Smooth muscle cell (in vitro differentiated cells): ENCODE measurements around the gene TBPL2. TPM values are rescaled to one million over a fixed set of nuclear protein-coding genes. Genes with fewer than 3 reads are reported as not detected.
A peak's percentile ranks its signal among the peaks of the same experiment; 100 is the strongest.

Experiments used
- DNase-seq: peaks from one replicate; lab custom pipeline; 2025; ENCODE audit not compliant: unreplicated experiment; lab: John Stamatoyannopoulos, UW
- H2AFZ ChIP-seq: fragments of 200-600 bp; sonication (generic); 2 replicates; pipeline ENCODE4 v1.6.0; 2016; ENCODE audit warnings: antibody characterized with exemption, low read depth, mild to moderate bottlenecking
- H3F3A ChIP-seq: fragments of 200-600 bp; sonication (generic); 2 replicates; pipeline ENCODE4 v1.6.0; 2017; ENCODE audit warnings: antibody characterized with exemption, low read depth
- H3K27ac ChIP-seq: fragments of 200-600 bp; sonication (generic); 2 replicates; pipeline ENCODE4 v1.5.1; 2016; ENCODE audit warnings: low read depth, mild to moderate bottlenecking
- H3K27me3 ChIP-seq: fragments of 200-600 bp; sonication (generic); 2 replicates; pipeline ENCODE4 v1.6.1; 2016; ENCODE audit warnings: low read depth, mild to moderate bottlenecking
- H3K36me3 ChIP-seq: fragments of 200-600 bp; sonication (generic); 2 replicates; pipeline ENCODE4 v1.5.1; 2016; ENCODE audit warnings: low read depth
- H3K4me1 ChIP-seq: fragments of 200-600 bp; sonication (generic); 2 replicates; pipeline ENCODE4 v1.5.1; 2016; ENCODE audit warnings: low read depth
- H3K4me2 ChIP-seq: fragments of 200-600 bp; sonication (generic); 2 replicates; pipeline ENCODE4 v1.6.0; 2016; ENCODE audit warnings: mild to moderate bottlenecking
- H3K4me3 ChIP-seq: fragments of 200-600 bp; sonication (generic); 2 replicates; pipeline ENCODE4 v1.5.1; 2016; ENCODE audit warnings: mild to moderate bottlenecking
- H3K79me2 ChIP-seq: fragments of 200-600 bp; sonication (generic); 2 replicates; pipeline ENCODE4 v1.6.0; 2016; ENCODE audit warnings: low read depth, mild to moderate bottlenecking
- H3K9ac ChIP-seq: fragments of 200-600 bp; sonication (generic); 2 replicates; pipeline ENCODE4 v1.6.0; 2016; ENCODE audit warnings: low read depth
- H3K9me3 ChIP-seq: fragments of 200-600 bp; sonication (generic); replicated peaks from 2 replicates; pipeline ENCODE4 v1.5.1; 2016; ENCODE audit warnings: low read depth
- H4K20me1 ChIP-seq: fragments of 200-600 bp; sonication (generic); 2 replicates; pipeline ENCODE4 v1.6.0; 2016; ENCODE audit warnings: low read depth
- WGBS: methylation state at CpG from one replicate; pipeline ENCODE4 v1.1.7; 2016; ENCODE audit warnings: low lambda C conversion rate; 5-methylcytosine and 5-hydroxymethylcytosine counted together
- polyA plus RNA-seq: library from polyadenylated mRNA; unstranded; fragments of >200 nt; fragmentation: Nextera tagmentation; extraction: Ambion mirVana; gene quantifications from 2 replicates; pipeline ENCODE4 v1.2.1, GENCODE V29; 2016
- total RNA-seq: library from RNA; depleted of rRNA; stranded (reverse); fragments of >200 nt; gene quantifications from 2 replicates; pipeline ENCODE4 v1.2.3, GENCODE V29; 2014
- TF ChIP-seq, protein P1 (sequence below): fragments of 200-600 bp; sonication (generic); IDR thresholded peaks from 2 replicates; pipeline ENCODE4 v1.5.1; 2017; ENCODE audit warnings: borderline replicate concordance, mild to moderate bottlenecking, antibody characterized with exemption; ENCODE audit not compliant: insufficient read depth, poor library complexity, severe bottlenecking

TBPL2 gene
- total and polyA plus RNA-seq, 2 experiments from 2014 or later: not detected

DNA sequence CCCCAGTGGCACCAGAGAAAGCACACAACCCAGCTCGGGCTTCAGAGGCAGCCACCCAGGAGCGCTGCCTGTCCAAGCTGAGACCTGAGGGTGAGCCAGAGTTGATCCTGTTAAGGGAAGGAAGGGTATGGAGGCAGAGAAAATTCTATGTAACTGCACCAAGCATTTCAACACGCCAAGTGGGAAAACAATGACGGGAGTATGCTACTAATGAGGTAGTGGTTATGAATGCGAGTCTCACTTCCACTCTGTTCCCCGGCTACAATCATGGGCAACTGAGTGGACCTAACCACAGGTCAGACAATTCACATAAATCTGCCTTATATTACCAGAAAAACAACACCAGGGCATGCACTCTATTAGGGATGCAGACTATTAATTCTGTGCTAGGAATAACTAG, 38.7 kb downstream of the TBPL2 start:
- peaks cover 44% of the 10 kb centered on the region for H3K79me2 ChIP-seq
- WGBS: 94% methylated on average over 6 of the region's 6 CpGs

DNA sequence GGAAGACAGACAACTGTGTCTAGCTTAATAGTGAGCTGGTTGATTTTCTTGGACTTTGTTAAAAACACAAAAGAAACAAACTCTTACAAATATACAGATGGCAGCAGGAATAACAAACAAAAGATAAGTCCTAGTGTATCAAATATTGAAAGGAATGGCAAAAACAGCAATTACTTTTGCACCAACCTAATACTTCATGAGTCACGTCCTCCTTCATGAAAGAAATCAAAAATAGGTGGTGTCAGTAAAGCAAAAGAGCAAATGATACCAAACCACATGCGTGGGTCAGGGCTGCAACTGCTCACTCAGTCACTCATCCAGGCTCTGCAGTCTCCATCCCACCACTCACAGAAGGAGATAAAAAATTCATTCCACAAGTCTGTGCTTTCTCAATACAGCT, 40.6 kb downstream of the TBPL2 start:
- H3K9me3 ChIP-seq: no peaks in the 10 kb centered on the region
- H3K4me3 ChIP-seq: no peak overlapping the region
- no peak overlapping the region for H2AFZ ChIP-seq
- 86% methylated on average over 2 of the region's 2 CpGs for WGBS
- H3F3A ChIP-seq: no peaks in the 10 kb centered on the region
- H3K4me2 ChIP-seq: no peak overlapping the region
- TF ChIP-seq, protein P1, sequence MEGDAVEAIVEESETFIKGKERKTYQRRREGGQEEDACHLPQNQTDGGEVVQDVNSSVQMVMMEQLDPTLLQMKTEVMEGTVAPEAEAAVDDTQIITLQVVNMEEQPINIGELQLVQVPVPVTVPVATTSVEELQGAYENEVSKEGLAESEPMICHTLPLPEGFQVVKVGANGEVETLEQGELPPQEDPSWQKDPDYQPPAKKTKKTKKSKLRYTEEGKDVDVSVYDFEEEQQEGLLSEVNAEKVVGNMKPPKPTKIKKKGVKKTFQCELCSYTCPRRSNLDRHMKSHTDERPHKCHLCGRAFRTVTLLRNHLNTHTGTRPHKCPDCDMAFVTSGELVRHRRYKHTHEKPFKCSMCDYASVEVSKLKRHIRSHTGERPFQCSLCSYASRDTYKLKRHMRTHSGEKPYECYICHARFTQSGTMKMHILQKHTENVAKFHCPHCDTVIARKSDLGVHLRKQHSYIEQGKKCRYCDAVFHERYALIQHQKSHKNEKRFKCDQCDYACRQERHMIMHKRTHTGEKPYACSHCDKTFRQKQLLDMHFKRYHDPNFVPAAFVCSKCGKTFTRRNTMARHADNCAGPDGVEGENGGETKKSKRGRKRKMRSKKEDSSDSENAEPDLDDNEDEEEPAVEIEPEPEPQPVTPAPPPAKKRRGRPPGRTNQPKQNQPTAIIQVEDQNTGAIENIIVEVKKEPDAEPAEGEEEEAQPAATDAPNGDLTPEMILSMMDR: no peak
- no peak overlapping the region for H3K9ac ChIP-seq
- no peaks in the 10 kb centered on the region for H3K27me3 ChIP-seq
- H3K79me2 ChIP-seq: peaks cover 38% of the 10 kb centered on the region
- peak overlapping the region; percentile 66 for H3K27ac ChIP-seq
- DNase-seq: no peak
- H3K4me1 ChIP-seq: peaks cover 3% of the 10 kb centered on the region
- peaks cover 27% of the 10 kb centered on the region for H4K20me1 ChIP-seq
- no peaks in the 10 kb centered on the region for H3K36me3 ChIP-seq

More for the DNA sequence above, 38.7 kb downstream of the TBPL2 start:
- Histone ChIP-seq H3K27ac (no peak overlapping the region), H3K4me1 (peaks cover 3% of the 10 kb centered on the region), H3K9ac (no peak overlapping the region), H2AFZ (no peak overlapping the region), H3F3A (no peaks in the 10 kb centered on the region), H3K4me2 (no peak overlapping the region), H3K36me3 (no peaks in the 10 kb centered on the region), H4K20me1 (peaks cover 27% of the 10 kb centered on the region), H3K27me3 (no peaks in the 10 kb centered on the region), H3K9me3 (no peaks in the 10 kb centered on the region), H3K4me3 (no peak overlapping the region)
- TF ChIP-seq, protein P1: no peak
- DNase-seq: no peak

- H3K4me3 ChIP-seq: no peak overlapping the region
- H3K4me2 ChIP-seq: peak overlapping the region; percentile 5
- H3K9ac ChIP-seq: no peak overlapping the region
- H3K36me3 ChIP-seq: no peaks in the 10 kb centered on the region
- H3F3A ChIP-seq: no peaks in the 10 kb centered on the region
- H3K27me3 ChIP-seq: no peaks in the 10 kb centered on the region
- H4K20me1 ChIP-seq: peaks cover 23% of the 10 kb centered on the region
- H3K4me1 ChIP-seq: peaks cover 3% of the 10 kb centered on the region
- TF ChIP-seq, protein P1: no peak
- no peak overlapping the region for H2AFZ ChIP-seq
- 94% methylated on average over 1 of the region's 1 CpG for WGBS
- no peaks in the 10 kb centered on the region for H3K9me3 ChIP-seq
- DNase-seq: no peak
- peaks cover 32% of the 10 kb centered on the region for H3K79me2 ChIP-seq
- peak overlapping the region; percentile 66 for H3K27ac ChIP-seq
Measured at GRCh38 chr14:55399183-55399582, 41.2 kb downstream of the TBPL2 start.

GRCh38 chr14:55398679-55399078, 41.7 kb downstream of the TBPL2 start:
- no peak overlapping the region for H3K4me3 ChIP-seq
- H3K27me3 ChIP-seq: no peaks in the 10 kb centered on the region
- H3F3A ChIP-seq: no peaks in the 10 kb centered on the region
- peaks cover 18% of the 10 kb centered on the region for H4K20me1 ChIP-seq
- H3K36me3 ChIP-seq: no peaks in the 10 kb centered on the region
- TF ChIP-seq, protein P1: no peak
- peaks cover 28% of the 10 kb centered on the region for H3K79me2 ChIP-seq
- H3K4me2 ChIP-seq: peak overlapping the region; percentile 5
- DNase-seq: no peak
- peaks cover 3% of the 10 kb centered on the region for H3K4me1 ChIP-seq
- H3K9ac ChIP-seq: no peak overlapping the region
- 72% methylated on average over 5 of the region's 5 CpGs for WGBS
- peak overlapping the region; percentile 66 for H3K27ac ChIP-seq
- H2AFZ ChIP-seq: no peak overlapping the region
- H3K9me3 ChIP-seq: no peaks in the 10 kb centered on the region
